DOHH2 (cell line): ENCODE data around the gene IRX6.

Experiments used
- H3F3A ChIP-seq: fragments of 200-600 bp; sonication (generic), shearing (Covaris generic); 2 replicates; pipeline ENCODE4 v1.6.0; 2016; ENCODE audit warnings: antibody characterized with exemption, mild to moderate bottlenecking; ENCODE audit not compliant: control insufficient read depth, insufficient read depth
- H3K27ac ChIP-seq: fragments of 200-600 bp; sonication (generic); 2 replicates; pipeline ENCODE4 v1.5.1; 2014; ENCODE audit warnings: low read depth, mild to moderate bottlenecking, low read length, moderate library complexity
- H3K27me3 ChIP-seq: fragments of 200-600 bp; sonication (generic); 2 replicates; pipeline ENCODE4 v1.6.1; 2014; ENCODE audit warnings: mild to moderate bottlenecking, low read length, mixed read lengths; ENCODE audit not compliant: control insufficient read depth
- H3K36me3 ChIP-seq: fragments of 200-600 bp; sonication (generic); 2 replicates; pipeline ENCODE4 v1.6.1; 2014; ENCODE audit warnings: mild to moderate bottlenecking, low read length, moderate library complexity, mixed read lengths; ENCODE audit not compliant: control insufficient read depth
- H3K4me1 ChIP-seq: fragments of 200-600 bp; sonication (generic); 2 replicates; pipeline ENCODE4 v1.6.1; 2014; ENCODE audit warnings: mild to moderate bottlenecking, low read length, mixed read lengths; ENCODE audit not compliant: control insufficient read depth
- H3K4me2 ChIP-seq: fragments of 200-600 bp; sonication (generic); 2 replicates; pipeline ENCODE4 v1.6.0; 2014; ENCODE audit warnings: mild to moderate bottlenecking, low read length, moderate library complexity
- H3K4me3 ChIP-seq: fragments of 200-600 bp; sonication (generic); 2 replicates; pipeline ENCODE4 v1.5.1; 2014; ENCODE audit warnings: mild to moderate bottlenecking, low read length, mixed read lengths
- H3K79me2 ChIP-seq: fragments of 200-600 bp; sonication (generic); 2 replicates; pipeline ENCODE4 v1.6.1; 2014; ENCODE audit warnings: mild to moderate bottlenecking, low read length, mixed read lengths; ENCODE audit not compliant: control insufficient read depth
- H3K9me2 ChIP-seq: fragments of 200-600 bp; sonication (generic); replicated peaks from 2 replicates; pipeline ENCODE4 v1.6.1; 2014; ENCODE audit warnings: mild to moderate bottlenecking, low read length, mixed read lengths; ENCODE audit not compliant: control insufficient read depth
- H3K9me3 ChIP-seq: fragments of 200-600 bp; sonication (generic); 2 replicates; pipeline ENCODE4 v1.6.1; 2014; ENCODE audit warnings: antibody characterized with exemption, low read length, mixed read lengths; ENCODE audit not compliant: control insufficient read depth, insufficient read depth
- H4K20me1 ChIP-seq: fragments of 200-600 bp; sonication (generic); 2 replicates; pipeline ENCODE4 v1.6.0; 2014; ENCODE audit warnings: low read depth, mild to moderate bottlenecking, antibody characterized with exemption, low read length, moderate library complexity; ENCODE audit not compliant: control insufficient read depth, insufficient read depth
- EZH2phosphoT487 ChIP-seq: fragments of 200-600 bp; sonication (generic); IDR thresholded peaks from 2 replicates; pipeline ENCODE4 v1.6.1; 2017; ENCODE audit warnings: borderline replicate concordance, mild to moderate bottlenecking, antibody characterized with exemption, low read length, moderate library complexity, mixed read lengths
- TF ChIP-seq, protein P1 (sequence below): fragments of 200-600 bp; sonication (generic); IDR thresholded peaks from one replicate; pipeline ENCODE4 v1.5.1; 2014; ENCODE audit warnings: antibody characterized with exemption, mild to moderate bottlenecking, low read depth, low read length; ENCODE audit not compliant: poor library complexity, severe bottlenecking

Gene IRX6

DNA sequence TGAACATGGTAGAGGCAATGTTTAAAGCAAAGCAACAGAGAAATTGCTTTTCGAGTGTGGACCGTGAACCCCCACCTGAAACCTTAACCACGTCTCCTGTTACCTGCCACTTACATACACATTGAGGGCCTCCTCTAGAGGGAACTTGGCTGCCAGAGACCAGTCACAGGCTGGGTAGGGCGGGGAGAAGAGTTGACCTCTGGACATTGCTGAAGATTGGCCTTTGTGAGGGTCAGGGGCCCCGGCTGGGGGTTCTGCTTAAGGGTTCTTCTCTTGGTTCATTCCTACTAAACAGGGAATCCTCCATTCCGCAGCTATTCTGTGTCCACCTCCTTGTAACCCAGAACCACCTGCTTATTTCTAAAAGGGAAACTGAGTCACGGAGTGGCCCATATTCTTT lies 53.8 kb downstream of the IRX6 start:
- no peak overlapping the region for H3K4me2 ChIP-seq
- no peaks in the 10 kb centered on the region for H3K27me3 ChIP-seq
- no peaks in the 10 kb centered on the region for H3K9me2 ChIP-seq
- H3K79me2 ChIP-seq = no peaks in the 10 kb centered on the region
- H3K9me3 ChIP-seq = no peaks in the 10 kb centered on the region
- H3K27ac ChIP-seq = no peak overlapping the region
- no peaks in the 10 kb centered on the region for H3K4me1 ChIP-seq
- H4K20me1 ChIP-seq = no peaks in the 10 kb centered on the region
- no peaks in the 10 kb centered on the region for H3F3A ChIP-seq
- no peak for TF ChIP-seq EZH2phosphoT487
- TF ChIP-seq, protein P1, sequence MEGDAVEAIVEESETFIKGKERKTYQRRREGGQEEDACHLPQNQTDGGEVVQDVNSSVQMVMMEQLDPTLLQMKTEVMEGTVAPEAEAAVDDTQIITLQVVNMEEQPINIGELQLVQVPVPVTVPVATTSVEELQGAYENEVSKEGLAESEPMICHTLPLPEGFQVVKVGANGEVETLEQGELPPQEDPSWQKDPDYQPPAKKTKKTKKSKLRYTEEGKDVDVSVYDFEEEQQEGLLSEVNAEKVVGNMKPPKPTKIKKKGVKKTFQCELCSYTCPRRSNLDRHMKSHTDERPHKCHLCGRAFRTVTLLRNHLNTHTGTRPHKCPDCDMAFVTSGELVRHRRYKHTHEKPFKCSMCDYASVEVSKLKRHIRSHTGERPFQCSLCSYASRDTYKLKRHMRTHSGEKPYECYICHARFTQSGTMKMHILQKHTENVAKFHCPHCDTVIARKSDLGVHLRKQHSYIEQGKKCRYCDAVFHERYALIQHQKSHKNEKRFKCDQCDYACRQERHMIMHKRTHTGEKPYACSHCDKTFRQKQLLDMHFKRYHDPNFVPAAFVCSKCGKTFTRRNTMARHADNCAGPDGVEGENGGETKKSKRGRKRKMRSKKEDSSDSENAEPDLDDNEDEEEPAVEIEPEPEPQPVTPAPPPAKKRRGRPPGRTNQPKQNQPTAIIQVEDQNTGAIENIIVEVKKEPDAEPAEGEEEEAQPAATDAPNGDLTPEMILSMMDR = no peak
- no peak overlapping the region for H3K4me3 ChIP-seq
- no peaks in the 10 kb centered on the region for H3K36me3 ChIP-seq

DNA sequence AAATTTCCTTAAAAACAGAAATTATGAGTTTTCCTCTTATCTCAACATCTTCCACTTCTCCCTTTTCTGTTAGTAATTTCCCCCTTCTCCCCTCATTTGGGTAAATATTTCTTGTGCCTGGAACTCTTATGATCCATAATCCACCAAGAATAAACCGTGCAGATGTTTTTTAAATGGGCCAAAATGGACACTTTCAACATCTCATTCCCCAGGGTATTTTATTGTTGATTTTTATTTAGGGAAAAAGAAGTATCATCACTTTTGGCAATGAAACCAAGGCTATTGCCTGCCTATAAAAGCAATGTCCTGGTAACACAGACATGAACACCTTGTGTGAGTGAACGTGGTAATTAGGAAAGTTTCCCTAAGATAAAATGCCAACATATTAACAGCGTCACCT lies 54.6 kb downstream of the IRX6 start:
- Histone ChIP-seq H4K20me1 (no peaks in the 10 kb centered on the region), H3K9me2 (no peaks in the 10 kb centered on the region), H3K4me2 (no peak overlapping the region), H3K79me2 (no peaks in the 10 kb centered on the region), H3K27me3 (no peaks in the 10 kb centered on the region), H3K4me1 (no peaks in the 10 kb centered on the region), H3F3A (no peaks in the 10 kb centered on the region), H3K27ac (no peak overlapping the region), H3K36me3 (no peaks in the 10 kb centered on the region), H3K4me3 (no peak overlapping the region), H3K9me3 (no peaks in the 10 kb centered on the region)
- no peak for TF ChIP-seq EZH2phosphoT487
- TF ChIP-seq, protein P1 = no peak

DNA sequence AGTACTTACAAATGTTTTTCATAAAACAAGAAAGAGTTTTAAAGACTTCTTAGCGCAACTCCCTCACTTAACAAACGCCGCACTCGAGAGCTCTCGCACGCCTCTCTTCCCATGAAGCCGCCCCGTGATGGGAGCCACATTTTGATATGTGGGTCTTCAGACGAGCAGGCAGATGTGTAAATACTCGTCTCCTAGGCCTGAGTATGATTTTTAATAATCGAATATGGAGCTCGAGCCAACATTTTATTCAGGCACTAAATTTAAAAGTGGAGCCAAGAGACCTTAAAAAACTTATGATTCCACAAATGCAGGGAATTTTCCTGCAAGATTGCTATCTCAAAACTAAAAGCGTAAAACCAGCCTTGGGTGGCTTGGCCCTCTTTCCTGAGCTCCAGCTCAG lies 55.4 kb downstream of the IRX6 start:
- H3K27ac ChIP-seq = no peak overlapping the region
- H3K4me1 ChIP-seq = no peaks in the 10 kb centered on the region
- H3K9me3 ChIP-seq = no peaks in the 10 kb centered on the region
- no peaks in the 10 kb centered on the region for H3F3A ChIP-seq
- H3K9me2 ChIP-seq = no peaks in the 10 kb centered on the region
- TF ChIP-seq, protein P1 = no peak
- TF ChIP-seq EZH2phosphoT487 = no peak
- no peaks in the 10 kb centered on the region for H3K79me2 ChIP-seq
- no peak overlapping the region for H3K4me2 ChIP-seq
- H3K27me3 ChIP-seq = no peaks in the 10 kb centered on the region
- H4K20me1 ChIP-seq = no peaks in the 10 kb centered on the region
- H3K36me3 ChIP-seq = no peaks in the 10 kb centered on the region
- H3K4me3 ChIP-seq = no peak overlapping the region
